ENCODE measurements around the gene AKAP13.

DNA sequence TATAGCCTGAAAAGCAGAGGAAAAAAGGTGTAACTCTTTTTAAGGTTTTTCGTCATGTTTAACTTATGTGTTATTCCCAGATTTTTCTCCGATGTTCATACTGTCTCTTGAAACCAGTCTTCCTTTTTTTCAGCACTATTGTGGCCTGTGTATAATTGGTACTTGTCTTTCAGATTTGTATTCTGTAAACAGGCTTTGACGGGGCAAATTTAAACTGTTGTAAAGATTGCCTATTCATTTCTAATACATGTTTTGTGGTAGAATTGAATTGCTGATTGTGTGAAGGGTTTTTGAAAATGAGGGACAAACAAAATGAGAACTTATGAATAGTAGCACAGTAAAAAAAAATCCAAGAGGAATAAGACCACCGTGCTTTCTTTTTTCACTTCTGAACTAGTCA is 33.6 kb downstream of the AKAP13 start:
- TF ChIP-seq, protein P1, sequence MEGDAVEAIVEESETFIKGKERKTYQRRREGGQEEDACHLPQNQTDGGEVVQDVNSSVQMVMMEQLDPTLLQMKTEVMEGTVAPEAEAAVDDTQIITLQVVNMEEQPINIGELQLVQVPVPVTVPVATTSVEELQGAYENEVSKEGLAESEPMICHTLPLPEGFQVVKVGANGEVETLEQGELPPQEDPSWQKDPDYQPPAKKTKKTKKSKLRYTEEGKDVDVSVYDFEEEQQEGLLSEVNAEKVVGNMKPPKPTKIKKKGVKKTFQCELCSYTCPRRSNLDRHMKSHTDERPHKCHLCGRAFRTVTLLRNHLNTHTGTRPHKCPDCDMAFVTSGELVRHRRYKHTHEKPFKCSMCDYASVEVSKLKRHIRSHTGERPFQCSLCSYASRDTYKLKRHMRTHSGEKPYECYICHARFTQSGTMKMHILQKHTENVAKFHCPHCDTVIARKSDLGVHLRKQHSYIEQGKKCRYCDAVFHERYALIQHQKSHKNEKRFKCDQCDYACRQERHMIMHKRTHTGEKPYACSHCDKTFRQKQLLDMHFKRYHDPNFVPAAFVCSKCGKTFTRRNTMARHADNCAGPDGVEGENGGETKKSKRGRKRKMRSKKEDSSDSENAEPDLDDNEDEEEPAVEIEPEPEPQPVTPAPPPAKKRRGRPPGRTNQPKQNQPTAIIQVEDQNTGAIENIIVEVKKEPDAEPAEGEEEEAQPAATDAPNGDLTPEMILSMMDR (IDR thresholded peaks at IDR 0.05) = no peak
- TF ChIP-seq POLR2A (IDR thresholded peaks at IDR 0.05) = no peak

All from ovary (tissue), 3 donors.